HEK293 (cell line): ENCODE data around the gene APOL3.

ENCODE experiments used
- CTCF ChIP-seq: fragments of 450-650 bp; formaldehyde crosslinking; IDR thresholded peaks from 2 replicates; pipeline ENCODE4 v1.5.1; 2016; ENCODE audit warnings: missing biosample characterization, missing genetic modification characterization
- REST ChIP-seq: fragments of 450-650 bp; formaldehyde crosslinking; IDR thresholded peaks from 2 replicates; pipeline ENCODE4 v1.5.1; 2016; ENCODE audit warnings: missing biosample characterization, missing genetic modification characterization
- ZBTB1 ChIP-seq: fragments of 450-650 bp; formaldehyde crosslinking; IDR thresholded peaks from 2 replicates; pipeline ENCODE4 v1.5.1; 2016; ENCODE audit warnings: missing biosample characterization, missing genetic modification characterization
- ZNF324 ChIP-seq: fragments of 450-650 bp; formaldehyde crosslinking; IDR thresholded peaks from 2 replicates; pipeline ENCODE4 v1.5.1; 2016; ENCODE audit warnings: missing biosample characterization, missing genetic modification characterization
- ZNF549 ChIP-seq: fragments of 450-650 bp; IDR thresholded peaks from 2 replicates; pipeline ENCODE4 v1.5.1; 2018; ENCODE audit warnings: missing biosample characterization, missing genetic modification characterization, mild to moderate bottlenecking, inconsistent platforms, moderate library complexity

GRCh38 chr22:36204632-36205015, 44.1 kb upstream of the APOL3 start:
- no peak for TF ChIP-seq ZNF549 (tag by site-specific recombination)
- no peak for TF ChIP-seq ZNF324
- TF ChIP-seq REST = no peak
- TF ChIP-seq CTCF (tag by site-specific recombination) = no peak
- TF ChIP-seq ZBTB1 (tag by site-specific recombination) = no peak
